GM19239 (cell line): ENCODE measurements around the gene PHACTR3.

Experiments used
- DNase-seq: peaks from one replicate; pipeline ENCODE4 v3.0.0; 2011; ENCODE audit warnings: low spot score; ENCODE audit not compliant: insufficient read length
- FAIRE-seq: peaks from 2 replicates; lab custom pipeline; 2011; peaks lifted over from hg19 to GRCh38; lab: Jason Lieb, UNC

The PHACTR3 gene

GRCh38 chr20:59636766-59637370 is 32.5 kb downstream of the PHACTR3 start:
- no peak for FAIRE-seq
- DNase-seq = no peak

GRCh38 chr20:59640267-59640666 is 35.9 kb downstream of the PHACTR3 start:
- no peak for FAIRE-seq
- no peak for DNase-seq

- DNase-seq (no peak), FAIRE-seq (no peak)
Measured at GRCh38 chr20:59643615-59644061, 39.3 kb downstream of the PHACTR3 start.

- FAIRE-seq (no peak), DNase-seq (no peak)
Measured at GRCh38 chr20:59644371-59644939, 40.1 kb downstream of the PHACTR3 start.

GRCh38 chr20:59645271-59645670 is 40.9 kb downstream of the PHACTR3 start:
- FAIRE-seq (no peak), DNase-seq (no peak)

- no peak for FAIRE-seq
- no peak for DNase-seq
Measured at GRCh38 chr20:59645761-59646171, 41.4 kb downstream of the PHACTR3 start.

- no peak for DNase-seq
- no peak for FAIRE-seq
Measured at GRCh38 chr20:59646487-59646886, 42.1 kb downstream of the PHACTR3 start.

GRCh38 chr20:59647271-59647670 is 42.9 kb downstream of the PHACTR3 start:
- FAIRE-seq = no peak
- no peak for DNase-seq

GRCh38 chr20:59648466-59649070 is 44.2 kb downstream of the PHACTR3 start:
- DNase-seq = no peak
- FAIRE-seq = no peak

- no peak for DNase-seq
- FAIRE-seq = no peak
Measured at GRCh38 chr20:59650418-59650817, 46.1 kb downstream of the PHACTR3 start.

GRCh38 chr20:59652381-59652780 is 48.0 kb downstream of the PHACTR3 start:
- DNase-seq (no peak), FAIRE-seq (no peak)

- FAIRE-seq (no peak), DNase-seq (no peak)
Measured at GRCh38 chr20:59656417-59656816, 52.1 kb downstream of the PHACTR3 start.

- FAIRE-seq (no peak), DNase-seq (no peak)
Measured at GRCh38 chr20:59657459-59658046, 53.2 kb downstream of the PHACTR3 start.

- DNase-seq (no peak), FAIRE-seq (no peak)
Measured at GRCh38 chr20:59660471-59660870, 56.1 kb downstream of the PHACTR3 start.

- FAIRE-seq (no peak), DNase-seq (no peak)
Measured at GRCh38 chr20:59661153-59661552, 56.8 kb downstream of the PHACTR3 start.

- DNase-seq = no peak
- no peak for FAIRE-seq
Measured at GRCh38 chr20:59661621-59662020, 57.3 kb downstream of the PHACTR3 start.

GRCh38 chr20:59662161-59662560 is 57.8 kb downstream of the PHACTR3 start:
- DNase-seq = no peak
- FAIRE-seq = no peak

- FAIRE-seq (no peak), DNase-seq (no peak)
Measured at GRCh38 chr20:59662856-59663512, 58.6 kb downstream of the PHACTR3 start.

- DNase-seq (no peak), FAIRE-seq (no peak)
Measured at GRCh38 chr20:59663513-59664060, 59.2 kb downstream of the PHACTR3 start.

GRCh38 chr20:59664421-59664941 is 60.1 kb downstream of the PHACTR3 start:
- DNase-seq (no peak), FAIRE-seq (no peak)
